NCI-H1694 treated with DMSO at 0.1 percent for 48 hours (cell line): ENCODE results near the gene TEK.

ENCODE experiments used
- DNase-seq: peaks from one replicate; lab custom pipeline; 2025; lab: John Stamatoyannopoulos, UW

TEK gene

GRCh38 chr9:27124151-27124550, 15.1 kb downstream of the TEK start:
- no peak for DNase-seq

GRCh38 chr9:27125030-27125429, 16.0 kb downstream of the TEK start:
- DNase-seq = peak; percentile 97

GRCh38 chr9:27125936-27126335, 16.9 kb downstream of the TEK start:
- DNase-seq = no peak

GRCh38 chr9:27126670-27127069, 17.6 kb downstream of the TEK start:
- DNase-seq = no peak

GRCh38 chr9:27129221-27129620, 20.2 kb downstream of the TEK start:
- DNase-seq = no peak

- no peak for DNase-seq
These were observed 22.7 kb downstream of the TEK start for GRCh38 chr9:27131731-27132130.

GRCh38 chr9:27133817-27134216, 24.8 kb downstream of the TEK start:
- no peak for DNase-seq

- DNase-seq = no peak
These were observed 33.4 kb downstream of the TEK start for GRCh38 chr9:27142299-27142930.

- no peak for DNase-seq
These were observed 36.1 kb downstream of the TEK start for GRCh38 chr9:27145143-27145542.

GRCh38 chr9:27149651-27150050, 40.6 kb downstream of the TEK start:
- no peak for DNase-seq

- no peak for DNase-seq
These were observed 41.9 kb downstream of the TEK start for GRCh38 chr9:27150746-27151406.

- DNase-seq = no peak
These were observed 42.8 kb downstream of the TEK start for GRCh38 chr9:27151693-27152404.

- DNase-seq = no peak
These were observed 43.3 kb downstream of the TEK start for GRCh38 chr9:27152405-27152718.

- no peak for DNase-seq
These were observed 45.9 kb downstream of the TEK start for GRCh38 chr9:27154908-27155307.

GRCh38 chr9:27157097-27157496, 48.1 kb downstream of the TEK start:
- DNase-seq = no peak

GRCh38 chr9:27157736-27158135, 48.7 kb downstream of the TEK start:
- no peak for DNase-seq

GRCh38 chr9:27160636-27161035, 51.6 kb downstream of the TEK start:
- DNase-seq = no peak

- DNase-seq = no peak
These were observed 53.0 kb downstream of the TEK start for GRCh38 chr9:27162045-27162444.

- no peak for DNase-seq
These were observed 56.0 kb downstream of the TEK start for GRCh38 chr9:27165068-27165467.

GRCh38 chr9:27165670-27166069, 56.6 kb downstream of the TEK start:
- DNase-seq = no peak

- DNase-seq = no peak
These were observed 59.5 kb downstream of the TEK start for GRCh38 chr9:27168496-27168895.

- no peak for DNase-seq
These were observed 59.9 kb downstream of the TEK start for GRCh38 chr9:27168951-27169350.

- no peak for DNase-seq
These were observed 67.9 kb downstream of the TEK start for GRCh38 chr9:27176971-27177370.
